OCI-M2 (cell line): ENCODE measurements around the gene DNM3.

Experiments used
- DNase-seq: peaks from one replicate; lab custom pipeline; 2025; ENCODE audit not compliant: unreplicated experiment; lab: John Stamatoyannopoulos, UW

Gene DNM3

GRCh38 chr1:172219966-172220365 is 378.7 kb downstream of the DNM3 start:
- DNase-seq, result no peak

GRCh38 chr1:172220376-172220775 is 379.1 kb downstream of the DNM3 start:
- DNase-seq, result no peak

- DNase-seq, result no peak
Measured at GRCh38 chr1:172221436-172221835, 380.1 kb downstream of the DNM3 start.

- no peak for DNase-seq
Measured at GRCh38 chr1:172224871-172225270, 383.6 kb downstream of the DNM3 start.

- DNase-seq, result no peak
Measured at GRCh38 chr1:172229942-172230341, 388.6 kb downstream of the DNM3 start.

GRCh38 chr1:172230526-172230925 is 389.2 kb downstream of the DNM3 start:
- no peak for DNase-seq

GRCh38 chr1:172236958-172237357 is 395.7 kb downstream of the DNM3 start:
- no peak for DNase-seq

GRCh38 chr1:172238158-172238557 is 396.9 kb downstream of the DNM3 start:
- no peak for DNase-seq

GRCh38 chr1:172238965-172239364 is 397.7 kb downstream of the DNM3 start:
- DNase-seq, result no peak

GRCh38 chr1:172239901-172240300 is 398.6 kb downstream of the DNM3 start:
- DNase-seq, result no peak

GRCh38 chr1:172241540-172241939 is 400.2 kb downstream of the DNM3 start:
- DNase-seq, result no peak

GRCh38 chr1:172244865-172245264 is 403.6 kb downstream of the DNM3 start:
- no peak for DNase-seq

- DNase-seq, result no peak
Measured at GRCh38 chr1:172245788-172246187, 404.5 kb downstream of the DNM3 start.

GRCh38 chr1:172246521-172247390 is 405.5 kb downstream of the DNM3 start:
- no peak for DNase-seq

- no peak for DNase-seq
Measured at GRCh38 chr1:172251486-172251885, 410.2 kb downstream of the DNM3 start.

GRCh38 chr1:172252321-172252720 is 411.0 kb downstream of the DNM3 start:
- no peak for DNase-seq

GRCh38 chr1:172252958-172253357 is 411.7 kb downstream of the DNM3 start:
- no peak for DNase-seq

- no peak for DNase-seq
Measured at GRCh38 chr1:172254521-172255222, 413.4 kb downstream of the DNM3 start.

GRCh38 chr1:172255223-172255560 is 413.9 kb downstream of the DNM3 start:
- no peak for DNase-seq

GRCh38 chr1:172265905-172266304 is 424.6 kb downstream of the DNM3 start:
- DNase-seq, result no peak

GRCh38 chr1:172266528-172267174 is 425.4 kb downstream of the DNM3 start:
- no peak for DNase-seq

GRCh38 chr1:172268237-172268636 is 426.9 kb downstream of the DNM3 start:
- no peak for DNase-seq
